ENCODE data around the gene VWDE. TPM values are rescaled to one million over a fixed set of nuclear protein-coding genes. Genes with fewer than 3 reads are reported as not detected.
"Not testable (repeated sequence)": the region's sequence is repeated elsewhere in the genome, so short reads cannot be mapped to it uniquely, and the experiment has no call there.

VWDE gene
- total RNA-seq, 1 donor, result 0.09 TPM

- no peak for DNase-seq (ENCODE audit: low read depth)
- H3K4me3 ChIP-seq (ENCODE audit: low read depth, low read length), result no peak overlapping the region
- TF ChIP-seq, protein P1, sequence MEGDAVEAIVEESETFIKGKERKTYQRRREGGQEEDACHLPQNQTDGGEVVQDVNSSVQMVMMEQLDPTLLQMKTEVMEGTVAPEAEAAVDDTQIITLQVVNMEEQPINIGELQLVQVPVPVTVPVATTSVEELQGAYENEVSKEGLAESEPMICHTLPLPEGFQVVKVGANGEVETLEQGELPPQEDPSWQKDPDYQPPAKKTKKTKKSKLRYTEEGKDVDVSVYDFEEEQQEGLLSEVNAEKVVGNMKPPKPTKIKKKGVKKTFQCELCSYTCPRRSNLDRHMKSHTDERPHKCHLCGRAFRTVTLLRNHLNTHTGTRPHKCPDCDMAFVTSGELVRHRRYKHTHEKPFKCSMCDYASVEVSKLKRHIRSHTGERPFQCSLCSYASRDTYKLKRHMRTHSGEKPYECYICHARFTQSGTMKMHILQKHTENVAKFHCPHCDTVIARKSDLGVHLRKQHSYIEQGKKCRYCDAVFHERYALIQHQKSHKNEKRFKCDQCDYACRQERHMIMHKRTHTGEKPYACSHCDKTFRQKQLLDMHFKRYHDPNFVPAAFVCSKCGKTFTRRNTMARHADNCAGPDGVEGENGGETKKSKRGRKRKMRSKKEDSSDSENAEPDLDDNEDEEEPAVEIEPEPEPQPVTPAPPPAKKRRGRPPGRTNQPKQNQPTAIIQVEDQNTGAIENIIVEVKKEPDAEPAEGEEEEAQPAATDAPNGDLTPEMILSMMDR (IDR thresholded peaks at IDR 0.05; ENCODE audit: insufficient read depth, low read length), result no peak
These were observed 1.9 kb downstream of the VWDE start for GRCh38 chr7:12401538-12402364.

DNA sequence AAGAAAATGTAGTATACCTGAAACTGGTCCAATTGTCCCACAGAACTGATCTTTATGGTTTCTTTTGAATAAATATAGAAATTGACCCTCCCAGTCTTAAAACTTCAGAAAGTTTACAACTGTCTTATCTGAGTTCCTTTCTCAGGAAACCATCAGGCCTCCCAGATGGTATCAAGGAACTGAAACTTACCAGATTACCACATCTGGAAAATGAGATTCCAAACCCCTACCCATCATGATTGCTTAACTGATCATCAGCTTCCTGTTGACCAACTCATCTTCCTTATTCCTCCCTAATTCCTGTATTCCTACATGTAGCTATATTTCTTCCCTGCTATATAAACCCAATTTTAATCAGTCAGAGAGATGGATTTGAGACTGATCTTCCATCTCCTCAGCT lies 5.5 kb downstream of the VWDE start:
- no peak for DNase-seq (ENCODE audit: low read depth)
- TF ChIP-seq, protein P1 (IDR thresholded peaks at IDR 0.05; ENCODE audit: insufficient read depth, low read length), result no peak

GRCh38 chr7:12397671-12398070 lies 6.0 kb downstream of the VWDE start:
- no peak for DNase-seq (ENCODE audit: low read depth)
- TF ChIP-seq, protein P1 (IDR thresholded peaks at IDR 0.05; ENCODE audit: insufficient read depth, low read length), result no peak
- H3K4me3 ChIP-seq (ENCODE audit: low read depth, low read length), result no peak overlapping the region

More for the DNA sequence above, 5.5 kb downstream of the VWDE start:
- no peak overlapping the region for H3K4me3 ChIP-seq (ENCODE audit: low read depth, low read length)

GRCh38 chr7:12396670-12397069 lies 7.0 kb downstream of the VWDE start:
- H3K4me3 ChIP-seq (ENCODE audit: low read depth, low read length); DNase-seq (ENCODE audit: low read depth): not testable (repeated sequence)

- H3K4me3 ChIP-seq (ENCODE audit: low read depth, low read length), result no peak overlapping the region
- TF ChIP-seq, protein P1 (IDR thresholded peaks at IDR 0.05; ENCODE audit: insufficient read depth, low read length), result no peak
- no peak for DNase-seq (ENCODE audit: low read depth)
These were observed 11.6 kb downstream of the VWDE start for GRCh38 chr7:12391922-12392615.

DNA sequence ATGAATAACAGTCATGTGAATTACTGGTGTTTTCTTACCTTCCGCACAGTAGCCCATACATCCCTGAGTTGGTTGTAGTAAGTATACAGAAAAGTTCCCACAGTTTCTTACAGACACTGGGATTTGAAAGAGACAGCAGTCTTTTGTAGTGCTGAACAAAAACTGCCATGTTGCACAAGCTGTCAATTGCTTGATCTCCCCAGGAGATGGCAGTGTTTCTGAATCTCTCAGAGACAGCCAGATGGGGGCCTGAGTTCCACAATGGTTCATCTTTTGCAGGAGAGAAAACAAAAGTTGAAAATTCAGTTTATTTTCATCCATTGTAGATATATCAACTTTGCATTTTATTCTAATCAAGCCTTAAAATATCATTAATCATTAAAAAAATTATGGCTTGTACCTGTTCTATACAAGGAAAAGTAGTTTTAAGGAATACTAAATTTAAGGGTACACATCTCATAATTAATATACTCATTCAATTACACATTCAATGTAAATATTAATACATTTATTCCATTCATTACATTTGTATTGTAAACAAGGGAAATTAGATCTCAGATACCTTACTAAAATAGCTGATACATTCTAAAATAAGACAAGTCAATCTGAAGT lies 14.5 kb downstream of the VWDE start:
- H3K4me3 ChIP-seq (ENCODE audit: low read depth, low read length), result no peak overlapping the region
- peak; percentile 59 for DNase-seq (ENCODE audit: low read depth)
- TF ChIP-seq, protein P1 (IDR thresholded peaks at IDR 0.05; ENCODE audit: insufficient read depth, low read length), result peak; percentile 88

DNA sequence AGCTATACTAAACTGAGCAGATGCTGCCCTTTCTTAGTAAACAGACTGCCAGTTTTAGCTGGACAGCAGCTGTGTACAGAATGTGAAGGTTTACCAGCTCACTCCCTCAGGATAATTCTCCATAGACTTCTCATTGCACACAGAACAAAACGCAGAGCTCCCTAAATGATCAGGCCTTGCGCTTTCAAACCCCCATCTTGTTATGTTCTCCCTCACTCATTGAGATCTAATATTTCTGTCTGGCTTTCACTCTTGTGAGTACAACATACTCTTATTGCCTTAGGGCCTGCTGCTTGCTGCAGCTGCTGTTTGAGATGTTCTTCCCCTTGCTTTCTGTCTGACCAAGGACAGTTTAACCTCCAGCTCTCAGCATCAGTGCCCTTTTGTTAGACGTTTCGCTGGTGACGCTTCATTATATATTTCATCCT lies 17.3 kb downstream of the VWDE start:
- no peak for DNase-seq (ENCODE audit: low read depth)
- no peak overlapping the region for H3K4me3 ChIP-seq (ENCODE audit: low read depth, low read length)
- TF ChIP-seq, protein P1 (IDR thresholded peaks at IDR 0.05; ENCODE audit: insufficient read depth, low read length), result no peak
